Measurements from ENCODE around the gene CAMK1D.

CAMK1D gene

GRCh38 chr10:12337453-12338372 is 11.6 kb upstream of the CAMK1D start:
- TF ChIP-seq CTCF (IDR thresholded peaks at IDR 0.05): no peak
- intact Hi-C loops (cut with DNase I; ENCODE audit: low total_unique reads): no loop called here
- peaks cover 0 to 23% (median 12%) of the 10 kb centered on the region in 4 donors for H3K4me1 ChIP-seq
- peak overlapping the region; percentile 31 to 42 for H3K27ac ChIP-seq
- H3K9me3 ChIP-seq: no peaks in the 10 kb centered on the region
- no peak for DNase-seq
- H3K27me3 ChIP-seq: no peaks in the 10 kb centered on the region
- no peaks in the 10 kb centered on the region for H3K36me3 ChIP-seq
- H3K4me3 ChIP-seq: no peak overlapping the region

GRCh38 chr10:12338981-12339380 is 10.4 kb upstream of the CAMK1D start:
- no peak for DNase-seq
- Histone ChIP-seq H3K27ac (no peak overlapping the region), H3K27me3 (no peaks in the 10 kb centered on the region), H3K4me1 (peaks cover 0 to 11% (median 2%) of the 10 kb centered on the region in 4 donors), H3K4me3 (no peak overlapping the region), H3K9me3 (no peaks in the 10 kb centered on the region), H3K36me3 (no peaks in the 10 kb centered on the region)
- no peak for TF ChIP-seq CTCF (IDR thresholded peaks at IDR 0.05)
- intact Hi-C loops (cut with DNase I; ENCODE audit: low total_unique reads): no loop called here

- Histone ChIP-seq H3K36me3 (no peaks in the 10 kb centered on the region), H3K4me1 (peaks cover 0 to 6% (median 0%) of the 10 kb centered on the region in 4 donors), H3K4me3 (no peak overlapping the region), H3K9me3 (no peaks in the 10 kb centered on the region), H3K27ac (no peak overlapping the region), H3K27me3 (no peaks in the 10 kb centered on the region)
- intact Hi-C loops (cut with DNase I; ENCODE audit: low total_unique reads): no loop called here
- no peak for DNase-seq
- TF ChIP-seq CTCF (IDR thresholded peaks at IDR 0.05): no peak
Observed at GRCh38 chr10:12340371-12340770, 9.0 kb upstream of the CAMK1D start.

- Histone ChIP-seq H3K27me3 (no peaks in the 10 kb centered on the region), H3K4me3 (no peak overlapping the region), H3K9me3 (no peaks in the 10 kb centered on the region), H3K27ac (no peak overlapping the region), H3K4me1 (peaks cover 0 to 6% (median 0%) of the 10 kb centered on the region in 4 donors), H3K36me3 (no peaks in the 10 kb centered on the region)
- intact Hi-C loops (cut with DNase I; ENCODE audit: low total_unique reads): no loop called here
- no peak for DNase-seq
- TF ChIP-seq CTCF (IDR thresholded peaks at IDR 0.05): no peak
Observed at GRCh38 chr10:12340937-12341336, 8.4 kb upstream of the CAMK1D start.

GRCh38 chr10:12341526-12341925 is 7.8 kb upstream of the CAMK1D start:
- intact Hi-C loops (cut with DNase I; ENCODE audit: low total_unique reads): no loop called here

More at GRCh38 chr10:12341526-12341925, 7.8 kb upstream of the CAMK1D start:
- no peaks in the 10 kb centered on the region for H3K27me3 ChIP-seq
- DNase-seq: no peak
- TF ChIP-seq CTCF (IDR thresholded peaks at IDR 0.05): no peak
- peaks cover 0 to 6% (median 0%) of the 10 kb centered on the region in 4 donors for H3K4me1 ChIP-seq
- no peaks in the 10 kb centered on the region for H3K36me3 ChIP-seq
- no peak overlapping the region for H3K27ac ChIP-seq
- no peak overlapping the region for H3K4me3 ChIP-seq
- H3K9me3 ChIP-seq: no peaks in the 10 kb centered on the region
